Measurements from ENCODE around the gene FBXW4. TPM values are rescaled to one million over a fixed set of nuclear protein-coding genes. Genes with fewer than 3 reads are reported as not detected.

Gene FBXW4, protein sequence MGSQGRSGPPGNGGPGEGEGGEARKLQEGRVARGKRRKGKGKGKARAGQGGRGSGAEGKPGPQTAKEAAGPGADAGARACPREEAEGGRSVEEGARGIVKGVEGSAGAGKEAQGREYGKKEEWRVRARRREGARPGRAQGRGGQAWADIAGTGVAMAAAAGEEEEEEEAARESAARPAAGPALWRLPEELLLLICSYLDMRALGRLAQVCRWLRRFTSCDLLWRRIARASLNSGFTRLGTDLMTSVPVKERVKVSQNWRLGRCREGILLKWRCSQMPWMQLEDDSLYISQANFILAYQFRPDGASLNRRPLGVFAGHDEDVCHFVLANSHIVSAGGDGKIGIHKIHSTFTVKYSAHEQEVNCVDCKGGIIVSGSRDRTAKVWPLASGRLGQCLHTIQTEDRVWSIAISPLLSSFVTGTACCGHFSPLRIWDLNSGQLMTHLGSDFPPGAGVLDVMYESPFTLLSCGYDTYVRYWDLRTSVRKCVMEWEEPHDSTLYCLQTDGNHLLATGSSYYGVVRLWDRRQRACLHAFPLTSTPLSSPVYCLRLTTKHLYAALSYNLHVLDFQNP
- 10 to 100 TPM; 50.0 to 73.5 (median 54.3) TPM for total RNA-seq

DNA sequence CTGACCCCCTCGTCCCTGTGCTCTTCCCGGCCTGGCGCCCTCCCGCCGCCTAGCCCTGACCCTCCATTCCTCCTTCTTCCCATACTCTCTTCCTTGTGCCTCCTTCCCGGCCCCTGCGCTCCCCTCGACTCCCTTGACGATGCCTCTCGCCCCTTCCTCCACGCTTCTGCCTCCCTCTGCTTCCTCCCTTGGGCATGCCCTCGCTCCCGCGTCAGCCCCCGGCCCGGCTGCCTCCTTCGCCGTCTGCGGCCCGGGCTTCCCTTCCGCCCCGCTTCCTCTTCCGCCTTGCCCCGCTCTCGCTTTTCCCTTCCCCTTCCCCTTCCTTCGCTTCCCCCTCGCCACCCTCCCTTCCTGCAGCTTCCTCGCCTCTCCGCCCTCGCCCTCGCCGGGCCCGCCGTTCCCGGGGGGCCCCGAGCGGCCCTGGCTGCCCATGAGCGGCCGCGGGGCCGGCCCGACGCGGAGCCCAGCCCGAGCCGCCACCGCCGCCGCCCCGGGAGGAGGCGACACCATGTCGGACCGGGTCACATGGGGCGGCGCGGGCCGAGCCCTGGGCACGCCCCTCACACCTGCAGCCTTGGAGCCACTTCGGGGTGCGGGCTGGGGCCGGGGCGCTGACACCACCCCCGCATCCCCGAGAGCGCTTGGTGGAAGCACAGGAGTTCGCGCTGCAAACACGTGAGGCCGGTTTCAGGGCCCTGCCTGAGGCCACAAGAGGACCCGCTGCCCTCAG is at the start of gene FBXW4:
Gene FBXW4, minus strand, starts transcription at position 497 of the 730 bp plus-strand sequence. Its CDS starts 65 bp downstream, at position 432.
- peak; percentile 66 for ATAC-seq (ENCODE audit: low FRiP score)
- TF ChIP-seq, protein P1, sequence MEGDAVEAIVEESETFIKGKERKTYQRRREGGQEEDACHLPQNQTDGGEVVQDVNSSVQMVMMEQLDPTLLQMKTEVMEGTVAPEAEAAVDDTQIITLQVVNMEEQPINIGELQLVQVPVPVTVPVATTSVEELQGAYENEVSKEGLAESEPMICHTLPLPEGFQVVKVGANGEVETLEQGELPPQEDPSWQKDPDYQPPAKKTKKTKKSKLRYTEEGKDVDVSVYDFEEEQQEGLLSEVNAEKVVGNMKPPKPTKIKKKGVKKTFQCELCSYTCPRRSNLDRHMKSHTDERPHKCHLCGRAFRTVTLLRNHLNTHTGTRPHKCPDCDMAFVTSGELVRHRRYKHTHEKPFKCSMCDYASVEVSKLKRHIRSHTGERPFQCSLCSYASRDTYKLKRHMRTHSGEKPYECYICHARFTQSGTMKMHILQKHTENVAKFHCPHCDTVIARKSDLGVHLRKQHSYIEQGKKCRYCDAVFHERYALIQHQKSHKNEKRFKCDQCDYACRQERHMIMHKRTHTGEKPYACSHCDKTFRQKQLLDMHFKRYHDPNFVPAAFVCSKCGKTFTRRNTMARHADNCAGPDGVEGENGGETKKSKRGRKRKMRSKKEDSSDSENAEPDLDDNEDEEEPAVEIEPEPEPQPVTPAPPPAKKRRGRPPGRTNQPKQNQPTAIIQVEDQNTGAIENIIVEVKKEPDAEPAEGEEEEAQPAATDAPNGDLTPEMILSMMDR (IDR thresholded peaks at IDR 0.05): no peak
- DNase-seq (ENCODE audit: low spot score): no peak

DNA sequence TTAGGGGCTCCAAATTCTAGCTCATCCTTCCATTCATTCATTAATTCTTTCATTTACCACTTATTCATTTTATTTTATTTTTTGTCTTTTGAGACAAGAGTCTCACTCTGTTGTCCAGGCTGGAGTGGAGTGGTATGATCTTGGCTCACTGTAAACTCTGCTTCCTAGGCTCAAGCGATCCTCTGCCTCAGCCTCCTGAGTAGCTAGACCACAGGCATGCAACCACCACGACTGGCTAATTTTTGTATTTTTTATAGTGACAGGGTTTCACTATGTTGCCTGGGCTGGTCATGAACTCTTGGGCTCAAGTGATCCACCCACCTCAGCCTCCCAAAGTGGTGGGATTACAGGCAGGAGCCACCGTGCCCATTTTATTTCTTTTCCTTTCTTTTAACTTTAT is 49.3 kb upstream of the FBXW4 start:
- ATAC-seq (ENCODE audit: low FRiP score) (no peak), DNase-seq (ENCODE audit: low spot score) (no peak)
- TF ChIP-seq, protein P1 (IDR thresholded peaks at IDR 0.05): no peak

DNA sequence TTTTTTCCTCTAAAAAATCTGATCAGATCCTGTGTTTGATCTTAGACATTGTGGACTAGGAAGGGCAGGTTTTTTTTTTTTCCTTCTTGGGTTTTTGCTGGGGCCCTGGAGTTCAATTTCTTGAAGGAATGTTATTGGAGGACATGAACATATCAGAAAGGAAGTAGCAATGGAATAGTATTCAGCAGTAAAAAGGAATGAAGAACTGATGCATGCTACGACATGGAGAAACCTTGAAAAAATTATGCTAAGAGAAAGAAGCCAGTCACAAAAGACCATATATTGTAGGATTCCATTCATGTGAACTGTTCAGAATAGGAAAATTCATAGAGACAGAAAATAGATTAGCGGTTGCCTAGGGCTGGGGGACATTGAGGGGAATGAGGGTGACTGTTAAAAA is 47.0 kb upstream of the FBXW4 start:
- TF ChIP-seq, protein P1 (IDR thresholded peaks at IDR 0.05): no peak
- ATAC-seq (ENCODE audit: low FRiP score) (no peak), DNase-seq (ENCODE audit: low spot score) (no peak)

DNA sequence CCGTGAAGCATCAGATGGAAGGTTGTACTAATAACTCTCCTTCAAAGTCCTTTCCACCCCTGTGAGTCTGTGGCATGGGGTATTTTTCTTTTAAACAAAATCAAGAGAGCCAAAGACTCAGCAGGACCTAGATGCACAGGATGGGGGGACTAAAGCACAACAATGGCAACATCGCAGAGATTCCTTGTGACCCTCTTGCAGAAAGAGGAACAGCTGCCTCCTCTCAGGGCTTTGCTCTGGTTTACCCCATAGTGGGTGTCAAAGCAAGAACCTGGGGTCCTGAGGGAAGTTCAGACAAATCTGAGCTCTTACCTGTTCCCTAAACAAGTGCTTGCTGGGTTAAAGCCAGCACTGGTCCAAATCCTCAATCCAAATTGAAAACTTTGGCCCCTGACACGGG is 41.7 kb upstream of the FBXW4 start:
- DNase-seq (ENCODE audit: low spot score): no peak
- ATAC-seq (ENCODE audit: low FRiP score): no peak
- TF ChIP-seq, protein P1 (IDR thresholded peaks at IDR 0.05): no peak

DNA sequence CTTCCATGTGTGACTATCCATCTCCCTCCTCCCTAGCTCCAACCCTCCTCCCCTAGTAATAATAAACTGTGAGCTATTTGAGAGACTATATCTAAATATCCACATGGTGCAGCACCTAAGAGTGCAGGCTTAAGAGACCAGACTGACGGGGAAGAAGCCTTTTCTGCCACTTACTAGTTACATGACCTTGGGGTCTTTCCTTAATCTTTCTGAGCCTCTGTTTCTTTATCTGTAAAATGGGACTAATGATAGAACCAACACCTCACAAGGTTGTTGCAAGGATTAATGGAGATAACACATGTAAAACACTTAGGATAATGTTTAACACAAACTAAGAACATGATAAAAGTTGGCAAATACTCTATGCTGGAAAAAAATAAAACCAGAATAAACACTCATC is 37.1 kb upstream of the FBXW4 start:
- DNase-seq (ENCODE audit: low spot score): no peak
- no peak for ATAC-seq (ENCODE audit: low FRiP score)
- TF ChIP-seq, protein P1 (IDR thresholded peaks at IDR 0.05): no peak

DNA sequence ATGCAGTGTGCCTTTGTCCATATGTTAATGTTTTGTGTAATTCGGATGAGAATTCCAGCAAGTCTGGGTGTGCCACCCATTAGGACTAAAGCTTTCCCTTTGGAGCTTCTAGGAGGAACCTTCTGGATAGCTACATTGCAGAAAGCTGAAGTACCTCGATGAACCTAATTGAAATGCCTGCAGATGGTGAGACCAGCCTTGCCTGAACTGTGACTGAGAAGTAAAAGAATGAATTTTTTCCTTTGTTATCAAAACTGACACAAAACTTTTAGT is 31.1 kb upstream of the FBXW4 start:
- DNase-seq (ENCODE audit: low spot score) (no peak), ATAC-seq (ENCODE audit: low FRiP score) (no peak)
- TF ChIP-seq, protein P1 (IDR thresholded peaks at IDR 0.05): no peak

Measured in omental fat pad (tissue), 4 donors.